ENCODE measurements around the gene FANCD2OS.

GRCh38 chr3:10085738-10086137, 22.3 kb downstream of the FANCD2OS start:
- TF ChIP-seq CTCF (IDR thresholded peaks at IDR 0.05; ENCODE audit: insufficient read depth, low read length, poor library complexity, severe bottlenecking) (no peak), EZH2phosphoT487 (conservative IDR thresholded peaks at IDR 0.05; ENCODE audit: low read length) (no peak)
